GM21381 (cell line): ENCODE measurements around the gene SHE.
"Not testable (repeated sequence)": the region's sequence is repeated elsewhere in the genome, so short reads cannot be mapped to it uniquely, and the experiment has no call there.

Experiments used
- ATAC-seq: cut with Tn5 transposase; IDR thresholded peaks from one replicate; pipeline ENCODE4 v1.9.1; 2021; ENCODE audit warnings: mild to moderate bottlenecking, moderate library complexity; ENCODE audit not compliant: unreplicated experiment

The SHE gene

DNA sequence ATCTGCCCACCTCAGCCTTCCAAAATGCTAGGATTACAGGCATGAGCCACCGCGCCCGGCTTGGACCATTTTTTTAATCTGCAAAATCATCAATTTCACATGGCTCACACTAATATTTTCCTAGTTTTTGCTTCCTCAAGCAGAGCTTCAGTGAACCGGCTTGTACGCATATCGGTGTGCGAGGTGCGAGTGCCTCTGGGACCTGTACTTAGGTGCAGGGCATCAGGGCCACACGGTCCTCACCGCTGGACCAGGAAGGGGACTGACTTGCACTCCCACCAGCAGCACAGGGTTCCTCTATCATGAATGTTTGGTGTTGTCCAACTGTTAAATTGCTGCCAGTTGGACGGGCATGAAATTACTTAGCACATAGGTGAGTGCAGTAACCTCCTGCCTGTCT lies 15.4 kb upstream of the SHE start:
- no peak for ATAC-seq

DNA sequence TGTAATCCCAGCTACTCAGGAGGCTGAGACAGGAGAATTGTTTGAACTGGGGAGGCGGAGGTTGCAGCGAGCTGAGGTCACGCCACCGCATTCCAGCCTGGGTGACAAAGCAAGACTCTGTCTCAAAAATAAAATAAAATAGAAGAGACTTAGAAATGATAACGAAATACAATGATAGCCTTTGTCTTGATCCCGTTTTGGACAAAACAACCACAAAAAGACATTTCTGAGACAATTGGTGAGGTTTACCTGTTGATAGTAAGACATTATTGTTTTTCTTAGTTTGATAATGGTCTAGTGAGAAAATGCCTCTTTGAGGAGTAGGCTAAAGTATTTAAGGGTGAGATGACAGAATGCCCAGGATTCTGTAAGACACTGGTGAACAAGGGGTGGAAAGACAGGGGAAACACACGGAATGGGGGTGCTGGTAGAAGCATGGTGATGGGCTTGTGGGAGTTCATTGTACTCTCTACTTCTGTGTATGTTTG lies 11.9 kb upstream of the SHE start:
- no peak for ATAC-seq

DNA sequence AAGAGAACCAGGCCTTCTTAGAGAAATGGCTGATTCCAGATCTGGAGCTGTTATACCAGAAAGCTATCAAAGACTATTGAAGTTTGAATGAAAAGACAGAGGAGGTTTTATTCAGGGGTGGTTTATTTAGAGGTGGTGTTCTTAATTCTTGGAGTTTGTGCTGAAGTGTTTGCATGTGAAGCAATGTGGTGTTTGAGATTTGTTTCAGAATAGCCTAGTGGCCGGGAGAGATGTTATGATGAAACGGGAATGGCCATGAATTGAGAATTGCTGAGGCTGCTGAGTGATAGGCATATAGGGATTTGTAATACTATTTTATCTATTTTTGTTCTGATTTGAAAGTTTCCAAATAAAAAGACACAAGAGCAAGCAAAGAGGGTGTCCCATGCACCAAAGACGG lies 10.5 kb upstream of the SHE start:
- ATAC-seq, result no peak

DNA sequence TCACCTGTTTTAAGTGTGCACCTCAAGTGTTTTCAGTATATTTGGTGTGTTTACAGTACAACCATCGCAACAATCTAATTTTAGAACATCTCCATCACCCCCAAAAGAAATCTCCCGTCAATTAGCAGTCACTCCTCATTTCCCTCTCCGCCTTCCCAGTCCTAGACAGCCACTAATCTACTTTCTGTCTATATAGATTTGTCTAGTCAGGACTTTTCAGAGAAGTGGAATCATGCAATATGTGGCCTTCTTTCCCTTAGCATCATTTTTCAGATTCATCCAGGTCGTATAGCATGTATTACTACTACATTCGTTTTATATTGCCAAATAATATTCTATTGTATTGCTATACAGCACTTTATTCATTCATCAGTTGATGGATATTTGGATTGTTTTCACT lies 1.7 kb upstream of the SHE start:
- ATAC-seq, result no peak

DNA sequence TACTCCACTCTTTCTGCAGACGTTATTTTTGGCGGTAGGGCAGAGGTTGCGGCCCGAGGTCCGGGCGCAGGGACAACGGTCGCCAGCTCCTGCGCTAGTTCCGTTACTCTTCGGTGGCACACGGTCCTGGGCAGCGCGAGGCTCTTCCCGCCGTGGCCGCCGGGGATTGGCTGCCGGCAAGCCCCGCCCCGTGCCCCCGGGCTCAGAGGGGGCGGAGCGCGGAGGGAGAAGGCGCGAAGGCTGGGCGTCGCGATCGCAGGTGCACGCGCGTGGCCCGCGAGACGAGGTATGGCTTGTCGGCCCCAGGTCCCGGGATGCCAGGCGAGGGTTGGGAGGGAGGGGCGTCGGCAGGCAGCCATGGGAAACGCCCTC lies 518 bp upstream of the SHE start:
- no peak for ATAC-seq

DNA sequence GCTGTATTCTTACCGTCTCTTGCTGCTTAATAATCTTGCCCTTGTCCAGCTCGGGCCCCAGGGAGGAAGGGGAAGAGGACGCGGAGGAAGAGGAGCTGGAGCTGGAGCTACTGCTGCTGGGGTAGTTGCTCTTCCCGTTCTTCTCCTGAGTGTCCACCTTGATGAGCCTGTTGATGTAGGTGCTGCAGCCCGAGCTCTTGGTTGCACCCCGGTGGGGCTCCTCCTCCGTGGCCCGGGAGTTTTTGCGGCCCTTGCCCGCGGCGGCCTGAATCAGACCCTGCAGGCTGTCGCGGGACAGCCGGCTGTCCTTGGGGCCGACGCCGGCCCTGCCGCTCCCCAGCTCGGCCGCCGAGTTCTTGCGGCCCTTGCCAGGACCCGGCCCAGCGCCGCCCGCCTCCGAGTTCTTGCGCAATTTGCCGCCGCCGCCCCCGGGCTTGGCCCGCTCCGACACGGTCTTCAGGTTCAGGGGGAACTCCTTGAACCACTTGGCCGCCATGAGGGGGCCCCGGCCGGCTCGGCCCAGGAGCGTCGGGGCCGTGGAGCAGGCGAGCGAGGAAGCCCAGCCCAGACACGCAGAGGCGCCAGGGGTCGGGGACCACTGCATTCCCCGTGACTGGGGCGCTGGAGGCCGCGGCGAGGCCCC lies 668 bp downstream of the SHE start:
- no peak for ATAC-seq

DNA sequence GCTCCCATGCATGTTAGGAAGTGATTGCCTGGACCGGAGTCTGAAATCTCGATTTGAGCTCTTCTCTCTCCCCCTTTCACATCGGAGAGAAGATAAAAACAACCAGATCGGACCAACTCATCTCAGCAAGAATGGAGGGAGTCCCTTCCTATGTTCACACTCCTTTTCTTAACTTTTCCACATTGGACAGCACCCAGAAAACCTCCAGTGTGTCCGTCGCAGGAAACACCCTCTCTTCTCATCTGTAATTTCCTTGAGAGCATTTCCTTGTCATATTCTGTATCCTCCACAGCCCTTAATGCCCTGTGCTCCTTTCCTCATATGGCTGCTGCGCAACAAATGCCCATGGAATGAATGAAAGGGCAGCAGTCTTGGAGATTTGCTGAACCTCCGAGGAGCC lies 1.7 kb downstream of the SHE start:
- no peak for ATAC-seq

DNA sequence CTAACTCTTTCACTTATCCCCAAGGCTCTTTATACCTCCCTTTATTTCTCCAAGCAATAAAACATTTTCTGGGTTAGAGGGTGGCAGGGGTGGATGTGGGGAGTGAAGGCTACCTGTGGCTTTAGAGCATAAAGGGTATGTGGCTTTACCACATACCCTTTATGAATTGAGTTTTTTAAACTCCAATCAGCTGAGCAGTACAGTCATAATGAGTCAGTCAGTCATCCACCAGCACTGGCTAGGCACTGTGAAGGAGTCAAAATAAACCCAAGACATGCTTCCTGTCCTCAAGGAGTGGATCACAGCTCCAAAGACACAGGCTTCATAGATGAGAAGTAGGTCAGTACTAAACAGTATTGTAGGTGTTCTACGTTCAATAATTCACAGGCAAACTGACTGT lies 2.8 kb downstream of the SHE start:
- no peak for ATAC-seq

DNA sequence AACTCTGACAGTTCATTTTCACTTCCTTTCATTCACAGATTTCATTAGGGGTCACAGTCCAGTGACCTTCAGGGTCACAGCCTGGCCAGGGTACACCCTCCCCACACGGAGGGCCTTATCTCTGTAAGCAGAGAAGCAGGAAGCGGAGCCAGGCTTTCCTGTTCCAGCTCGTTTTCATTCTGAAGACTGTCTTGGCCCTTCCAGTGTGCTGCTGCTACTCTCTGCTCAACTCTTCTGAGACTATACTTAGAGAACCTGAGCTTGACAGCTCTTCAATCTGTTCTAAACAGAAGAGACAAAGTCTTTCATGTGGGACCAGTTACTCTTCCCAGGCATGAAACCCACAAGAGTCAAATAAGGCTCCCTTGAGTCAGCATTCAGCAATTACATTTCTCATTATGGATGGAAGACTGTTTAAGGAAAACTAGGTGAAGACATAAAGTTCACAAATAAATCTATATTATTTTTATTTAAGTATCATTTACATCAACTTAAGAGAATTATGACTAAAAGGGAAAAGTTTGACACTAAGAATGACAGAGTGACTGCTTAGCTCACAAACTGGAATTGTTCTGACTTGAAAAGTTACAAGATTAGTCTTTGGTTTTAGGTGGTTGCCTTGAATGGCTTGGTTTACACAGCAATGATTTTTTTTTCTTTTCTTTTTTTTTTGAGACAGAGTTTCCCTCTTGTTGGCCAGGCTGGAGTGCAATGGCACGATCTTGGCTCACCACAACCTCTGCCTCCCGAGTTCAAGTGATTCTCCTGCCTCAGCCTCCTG lies 5.0 kb downstream of the SHE start:
- no peak for ATAC-seq

DNA sequence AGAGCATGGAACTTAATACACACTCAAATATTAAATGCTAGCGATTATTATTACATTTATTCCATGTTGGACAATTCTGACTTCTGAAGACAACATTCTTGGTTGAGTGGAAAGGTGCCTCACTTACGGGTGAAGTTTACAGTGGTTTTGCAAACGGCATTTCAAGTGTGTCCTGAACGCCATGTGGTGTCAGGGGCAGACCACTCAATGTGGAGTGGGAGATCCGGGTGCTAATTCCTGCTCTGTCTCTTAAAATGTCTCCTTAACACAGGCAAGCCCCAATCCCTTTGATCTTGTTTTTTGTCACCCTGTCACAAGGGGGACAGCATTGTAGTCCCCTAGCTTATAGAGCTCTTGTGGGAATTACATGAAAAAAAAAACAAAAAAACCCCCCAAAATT lies 5.8 kb downstream of the SHE start:
- ATAC-seq, result no peak

DNA sequence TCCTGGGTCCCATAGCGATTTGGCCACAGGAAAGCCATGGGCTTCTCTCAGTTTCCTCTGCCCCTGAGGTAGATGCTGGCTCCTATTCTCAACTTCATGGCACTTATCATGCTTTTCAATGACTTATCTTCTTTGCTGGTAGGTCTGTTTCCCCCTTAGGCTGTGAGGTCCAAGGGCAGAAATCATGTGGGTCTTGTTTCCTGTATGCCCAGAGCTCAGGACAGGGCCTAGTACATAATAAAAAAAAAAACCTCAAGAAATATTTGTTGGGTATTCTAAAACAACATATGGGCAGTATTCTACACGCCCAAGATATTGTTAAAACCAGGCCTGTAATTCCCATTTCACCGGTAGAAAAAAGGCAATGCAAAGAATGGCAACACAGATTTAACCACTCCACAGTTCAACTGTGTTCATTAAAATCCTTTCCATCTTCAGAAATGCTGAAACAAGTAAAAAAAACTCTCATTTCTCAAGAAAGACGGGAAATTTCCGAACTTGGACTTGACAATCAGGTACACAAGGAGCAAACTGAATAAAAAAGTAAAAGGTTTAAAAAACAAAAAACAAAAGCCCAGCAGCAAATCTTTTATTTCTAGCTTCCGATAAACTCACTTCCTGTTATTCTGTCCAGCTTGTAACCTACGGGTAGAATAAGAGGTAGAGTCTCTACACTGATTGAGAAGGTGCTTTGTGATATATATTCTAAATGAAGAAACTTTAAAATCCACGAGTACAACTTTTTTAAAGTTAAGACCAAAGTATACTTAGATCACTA lies 6.5 kb downstream of the SHE start:
- ATAC-seq, result no peak

DNA sequence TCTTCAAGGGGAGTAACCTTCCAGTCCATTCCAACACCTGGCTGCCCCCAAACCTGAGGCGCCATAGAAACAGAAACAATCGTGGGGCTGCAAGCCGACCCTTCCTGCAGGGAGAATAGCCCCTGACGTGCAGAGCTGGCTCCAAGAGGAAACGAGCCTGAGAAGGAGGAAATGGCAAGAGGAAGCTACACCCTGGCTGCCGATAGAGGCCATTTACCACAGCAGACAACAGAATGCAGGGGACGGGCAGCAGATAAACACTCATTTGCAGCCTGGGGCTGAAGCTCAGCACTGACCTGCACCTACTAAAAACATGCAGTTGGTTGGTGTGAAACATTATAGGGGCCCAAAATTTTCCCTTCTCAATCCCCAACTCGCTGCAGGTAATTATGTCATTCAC lies 8.9 kb downstream of the SHE start:
- no peak for ATAC-seq

DNA sequence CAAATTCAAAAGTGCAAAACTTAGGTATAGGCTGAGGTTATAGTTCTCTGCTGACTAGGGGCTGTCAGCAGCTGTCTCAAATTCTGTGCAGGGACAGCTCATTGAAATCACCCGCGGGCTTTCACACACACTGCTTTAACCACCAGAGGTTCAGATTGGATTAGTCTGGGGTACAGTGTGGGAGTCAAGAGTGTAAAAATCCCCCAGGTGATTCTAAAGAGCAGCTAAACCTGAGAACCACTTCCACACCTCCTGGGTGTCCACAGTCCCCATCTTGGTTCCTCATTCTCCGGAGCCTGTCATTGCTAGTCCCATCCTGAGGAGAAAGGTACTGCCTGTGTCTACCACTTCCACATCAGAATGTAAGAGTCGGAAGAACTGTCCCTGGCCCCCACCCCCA lies 10.1 kb downstream of the SHE start:
- no peak for ATAC-seq

DNA sequence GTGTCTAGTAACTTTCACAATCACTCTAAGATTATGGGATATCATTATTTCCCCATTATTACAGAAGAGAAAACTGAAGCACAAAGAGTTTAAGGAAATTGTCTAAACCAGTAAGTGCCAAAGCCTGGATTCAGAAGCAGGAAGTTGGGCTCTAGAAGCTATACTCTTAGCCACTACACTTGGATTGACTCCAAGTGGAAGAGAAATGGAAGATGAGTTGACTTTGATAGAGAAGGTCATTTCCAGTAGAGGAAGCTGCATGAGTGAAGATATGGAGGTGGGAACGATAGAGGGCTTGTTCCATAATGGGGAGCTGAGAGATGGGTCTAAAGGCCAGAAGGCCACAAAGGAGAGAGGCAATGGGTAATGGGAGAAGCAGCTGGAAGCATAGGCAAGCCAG lies 11.9 kb downstream of the SHE start:
- no peak for ATAC-seq

DNA sequence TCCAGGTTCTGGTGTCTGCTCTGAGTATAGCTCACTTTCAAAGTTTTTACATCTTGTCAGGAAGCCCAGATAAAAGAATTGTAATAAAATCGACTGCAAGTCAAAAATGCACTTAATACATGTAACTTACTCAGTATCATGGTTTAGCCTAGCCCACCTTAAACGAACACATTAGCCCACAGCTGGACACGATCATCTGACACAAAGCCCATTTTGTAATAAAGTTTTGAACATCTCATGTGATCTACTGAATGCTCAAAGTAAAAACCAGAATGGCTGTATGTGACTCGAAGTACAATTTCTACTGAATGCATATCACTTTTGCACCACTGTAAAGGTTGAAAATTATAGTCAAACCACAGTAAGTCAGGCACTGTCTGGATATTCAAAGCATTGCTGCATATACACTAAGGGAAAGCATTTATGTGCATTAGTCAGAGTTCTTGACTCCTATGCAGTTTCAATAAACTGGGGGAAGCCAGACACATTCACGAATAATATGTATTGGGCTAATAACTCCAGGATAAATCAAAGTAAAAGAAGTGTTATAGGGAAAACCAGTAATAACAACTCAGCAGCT lies 12.4 kb downstream of the SHE start:
- no peak for ATAC-seq

DNA sequence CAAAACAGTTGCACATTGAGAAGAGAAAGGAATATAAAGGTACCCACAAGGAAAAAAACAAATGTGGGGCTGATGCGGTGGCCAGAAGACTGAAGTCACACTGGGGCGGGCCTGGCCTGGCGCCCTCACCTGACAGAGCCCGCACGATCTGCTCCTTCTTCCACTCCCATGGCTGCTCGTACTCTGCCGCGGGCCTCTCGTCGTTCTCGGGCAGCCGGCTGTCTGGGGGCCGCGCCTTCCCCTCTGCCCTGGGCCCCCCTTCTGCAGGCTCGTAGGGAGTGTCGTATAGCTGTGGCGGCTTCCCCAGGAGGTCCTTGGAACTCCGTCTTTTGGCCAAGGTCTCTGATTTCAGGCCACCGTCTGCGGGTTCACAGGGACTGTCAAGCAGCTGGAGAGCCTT lies 13.3 kb downstream of the SHE start:
- ATAC-seq, result no peak

DNA sequence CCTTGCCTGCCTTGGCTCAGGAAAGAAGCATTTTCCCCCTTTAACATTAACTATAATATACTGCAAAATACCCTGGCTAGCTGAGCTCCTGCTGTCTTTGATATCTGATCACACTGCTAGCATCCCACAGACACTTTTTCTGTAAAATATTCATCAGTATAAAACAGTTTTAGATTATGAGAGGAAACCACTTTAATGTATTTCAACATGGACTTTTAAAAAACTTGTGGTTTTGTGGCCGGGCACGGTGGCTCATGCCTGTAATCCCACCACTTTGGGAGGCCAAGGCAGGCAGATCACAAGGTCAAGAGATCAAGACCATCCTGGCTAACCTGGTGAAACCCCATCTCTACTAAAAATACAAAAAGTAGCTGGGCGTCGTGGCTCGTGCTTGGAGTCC lies 15.5 kb downstream of the SHE start:
- ATAC-seq, result not testable (repeated sequence)

DNA sequence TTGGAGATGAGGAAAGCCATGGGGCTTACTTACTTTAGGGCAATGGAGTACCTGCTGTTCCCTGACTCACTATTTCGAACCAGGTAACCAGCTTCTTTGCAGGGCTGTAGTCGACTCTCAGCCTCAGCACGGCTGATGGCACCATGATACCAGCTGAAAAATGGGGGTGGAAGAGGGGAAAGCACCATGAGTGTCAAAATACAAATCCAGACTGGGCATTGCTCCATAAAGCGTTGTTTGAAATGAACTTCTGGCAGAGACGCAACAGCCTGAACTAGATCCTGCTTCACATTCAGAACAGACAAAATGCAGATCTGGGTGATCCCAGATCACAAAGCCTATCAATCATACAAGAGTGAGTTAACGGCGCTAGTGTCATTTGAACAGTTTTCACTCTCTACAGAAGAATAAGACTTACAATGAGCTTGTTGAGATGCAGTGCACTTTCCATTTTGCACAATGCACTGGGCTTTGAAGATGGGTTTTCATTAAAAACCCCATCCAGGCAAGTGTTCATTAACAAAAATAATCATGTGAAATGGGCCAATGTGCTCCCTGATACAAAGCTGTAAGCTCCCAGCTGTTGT lies 16.2 kb downstream of the SHE start:
- no peak for ATAC-seq

DNA sequence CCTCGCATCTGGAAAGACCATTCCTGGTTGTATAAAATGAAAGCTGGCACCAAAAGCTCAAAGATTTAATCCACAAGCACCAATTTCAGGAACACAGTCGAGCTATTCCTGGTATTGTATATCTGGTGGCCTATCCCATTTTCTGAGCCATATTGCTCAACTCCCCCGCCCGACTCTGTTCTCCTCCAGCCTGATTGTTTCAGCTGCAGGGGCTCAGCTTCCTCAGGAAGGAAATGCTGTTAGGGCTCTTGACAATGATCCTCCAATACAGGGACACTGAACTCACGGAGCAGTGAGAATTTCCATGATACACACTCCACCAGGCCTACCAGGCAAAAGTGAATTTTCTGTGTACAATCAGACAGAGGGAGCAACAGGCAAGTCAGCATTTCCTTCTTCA lies 17.1 kb downstream of the SHE start:
- no peak for ATAC-seq

DNA sequence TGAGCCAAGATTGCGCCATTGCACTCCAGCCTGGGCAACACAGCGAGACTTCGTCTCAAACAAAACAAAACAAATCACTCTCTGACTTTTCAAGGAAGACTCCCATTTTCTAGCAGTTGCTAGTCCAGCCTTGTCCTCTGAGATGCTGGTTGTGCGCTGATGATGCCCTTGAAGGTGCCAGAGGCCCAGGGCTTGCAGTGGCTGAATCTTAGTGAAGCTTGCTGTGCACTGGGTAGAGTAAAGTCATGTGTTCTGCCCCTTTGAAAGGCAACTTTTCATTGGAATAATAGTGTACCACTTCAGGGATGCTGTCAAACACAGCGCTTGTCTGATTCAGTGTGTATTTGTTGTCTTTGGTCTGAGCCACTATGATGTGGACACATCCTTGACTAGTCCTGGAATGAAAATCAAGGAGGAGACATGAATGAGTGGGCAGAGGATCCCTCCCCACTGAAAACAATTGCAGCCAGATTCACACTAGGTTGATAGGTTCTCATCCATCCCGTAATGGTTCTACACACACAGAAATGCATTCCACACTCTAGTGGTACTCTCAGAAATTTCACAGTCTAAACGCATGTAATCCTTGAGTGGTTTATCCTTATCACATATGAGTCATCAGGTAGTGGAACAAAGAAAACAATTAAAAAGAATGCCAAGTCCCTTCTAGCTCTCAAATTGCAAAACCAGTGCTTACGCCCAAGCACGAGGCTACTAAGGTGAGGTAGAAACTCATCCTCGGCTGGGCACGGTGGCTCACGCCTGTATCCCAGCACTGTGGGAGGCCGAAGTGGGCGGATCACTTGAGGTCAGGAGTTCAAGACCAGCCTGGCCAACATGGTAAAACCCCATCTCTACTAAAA lies 18.0 kb downstream of the SHE start:
- ATAC-seq, result no peak
